K562 (cell line): Measurements from ENCODE around the gene HCRTR1. TPM values are rescaled to one million over a fixed set of nuclear protein-coding genes. Genes with fewer than 3 reads are reported as not detected.
A peak's percentile ranks its signal among the peaks of the same experiment; 100 is the strongest.

ENCODE experiments used
- BRCA1 ChIP-seq, 2 experiments: fragments of 450-650 bp in 1 of 2; sonication (generic) in 1 of 2; formaldehyde crosslinking in 1 of 2; IDR thresholded peaks; 2 replicates each; pipeline versions ENCODE4 v1.5.0 to v1.6.1; 2017 to 2020; ENCODE audit warnings: mild to moderate bottlenecking in 1 of 2, missing genetic modification reagents in 1 of 2
- CREM ChIP-seq: IDR thresholded peaks from 2 replicates; pipeline ENCODE4 v1.6.1; 2014; ENCODE audit warnings: antibody characterized with exemption, low read depth
- DPF2 ChIP-seq: fragments of 450-650 bp; IDR thresholded peaks from 2 replicates; pipeline ENCODE4 v1.6.1; 2016
- ELF4 ChIP-seq: fragments of 450-650 bp; formaldehyde crosslinking; IDR thresholded peaks from 2 replicates; pipeline ENCODE4 v1.4.0; 2022; ENCODE audit warnings: missing genetic modification characterization
- FOSL1 ChIP-seq: fragments of 200-800 bp; sonication (Bioruptor generic); conservative IDR thresholded peaks from 2 replicates; pipeline ENCODE4 v1.6.1; 2016; ENCODE audit warnings: missing genetic modification characterization, missing compliant biosample characterization
- KDM5B ChIP-seq: fragments of 200-600 bp; sonication (generic); IDR thresholded peaks from 2 replicates; pipeline ENCODE4 v1.6.1; 2012; ENCODE audit warnings: low read depth, mild to moderate bottlenecking, moderate library complexity, low read length, control low read depth, inconsistent platforms; ENCODE audit not compliant: insufficient replicate concordance
- KLF1 ChIP-seq: fragments of 450-650 bp; IDR thresholded peaks from 2 replicates; pipeline ENCODE4 v1.6.1; 2016; ENCODE audit warnings: missing genetic modification characterization, missing compliant biosample characterization
- MAFF ChIP-seq: IDR thresholded peaks from 2 replicates; pipeline ENCODE4 v1.6.1; 2012; ENCODE audit warnings: low read length, improper control_type of control experiment
- MXI1 ChIP-seq: IDR thresholded peaks from 2 replicates; pipeline ENCODE4 v1.6.1; 2011; ENCODE audit warnings: low read depth, mild to moderate bottlenecking, improper control_type of control experiment, low read length
- NFE2 ChIP-seq: IDR thresholded peaks from 2 replicates; pipeline ENCODE4 v1.6.1; 2014; ENCODE audit warnings: antibody characterized with exemption, low read depth
- PURB ChIP-seq: sonication (generic); formaldehyde crosslinking; IDR thresholded peaks from 2 replicates; pipeline ENCODE4 v1.9.0; 2021; ENCODE audit warnings: low read depth, mild to moderate bottlenecking, missing genetic modification reagents
- RBM25 ChIP-seq: fragments of 200-400 bp; formaldehyde crosslinking; IDR thresholded peaks from 2 replicates; pipeline ENCODE4 v1.6.1; 2018; ENCODE audit warnings: low read length, low read depth, moderate library complexity; ENCODE audit not compliant: severe bottlenecking
- TARDBP ChIP-seq: fragments of 450-650 bp; IDR thresholded peaks from 2 replicates; pipeline ENCODE4 v1.6.1; 2016
- THRAP3 ChIP-seq: fragments of 450-650 bp; IDR thresholded peaks from 2 replicates; pipeline ENCODE4 v1.6.1; 2016; ENCODE audit warnings: mild to moderate bottlenecking, inconsistent platforms, borderline replicate concordance
- TRIM28 ChIP-seq: fragments of 450-650 bp; IDR thresholded peaks from 2 replicates; pipeline ENCODE4 v1.6.1; 2017
- ZFP36 ChIP-seq: fragments of 150-350 bp; IDR thresholded peaks from 2 replicates; pipeline ENCODE4 v1.6.1; 2018; ENCODE audit warnings: low read length, low read depth; ENCODE audit not compliant: partially characterized antibody
- ZKSCAN1 ChIP-seq: fragments of 150-350 bp; IDR thresholded peaks from 2 replicates; pipeline ENCODE4 v1.6.1; 2016; ENCODE audit warnings: low read depth, low read length
- ZNF253 ChIP-seq: fragments of 250-450 bp; sonication (Bioruptor Pico); conservative IDR thresholded peaks from 2 replicates; pipeline ENCODE4 v1.6.1; 2021; ENCODE audit warnings: mild to moderate bottlenecking
- ZNF384 ChIP-seq: IDR thresholded peaks from 2 replicates; pipeline ENCODE4 v1.6.1; 2012; ENCODE audit warnings: low read depth, low read length, improper control_type of control experiment
- ZNF408 ChIP-seq: fragments of 250-450 bp; sonication (Bioruptor Pico); IDR thresholded peaks from 2 replicates; pipeline ENCODE4 v1.4.0; 2020; ENCODE audit warnings: low read depth, mild to moderate bottlenecking, moderate library complexity
- ZNF561 ChIP-seq: fragments of 450-650 bp; formaldehyde crosslinking; conservative IDR thresholded peaks from 2 replicates; pipeline ENCODE4 v1.4.0; 2020; ENCODE audit warnings: mild to moderate bottlenecking, moderate library complexity
- ZNF644 ChIP-seq: fragments of 200-800 bp; sonication (Bioruptor generic); IDR thresholded peaks from 2 replicates; pipeline ENCODE4 v1.6.1; 2016; ENCODE audit warnings: low read depth, missing genetic modification characterization, missing compliant biosample characterization
- ZNF780A ChIP-seq: fragments of 250-450 bp; sonication (Bioruptor Pico); IDR thresholded peaks from 2 replicates; pipeline ENCODE4 v1.5.0; 2021; ENCODE audit warnings: mild to moderate bottlenecking
- polyA plus RNA-seq, 8 experiments: library from polyadenylated mRNA; depleted of rRNA in 4 of 8; stranded (reverse) in 5 of 8; unstranded in 3 of 8; fragments of >200 nt; fragmentation: Nextera tagmentation in 2 of 8; fragmentation: Illumina TruSeq in 1 of 8; extraction: Ambion mirVana in 2 of 8; extraction: Trizol in 1 of 8; gene quantifications; 2 replicates each; pipeline versions ENCODE4 v1.2.1 to v1.2.3, GENCODE V29; 2011 to 2014; ENCODE audit warnings: inconsistent platforms in 1 of 8, missing spikeins in 1 of 8
- total RNA-seq, 7 experiments: library from RNA; depleted of rRNA in 6 of 7; stranded (reverse); fragments of >200 nt in 6 of 7; fragmentation: Illumina TruSeq in 2 of 7; extraction: Trizol in 2 of 7; gene quantifications; 2 replicates each; pipeline versions ENCODE4 v1.2.1 to v1.2.3, GENCODE V29; 2011 to 2021; ENCODE audit warnings: low replicate concordance in 1 of 7
- TF ChIP-seq, protein P1 (sequence below): sonication (generic); formaldehyde crosslinking; IDR thresholded peaks from 2 replicates; pipeline ENCODE4 v1.8.1; 2023; ENCODE audit warnings: missing genetic modification reagents, mild to moderate bottlenecking, borderline replicate concordance
- TF ChIP-seq, protein P2 (sequence below): fragments of 200-800 bp; sonication (Bioruptor generic); IDR thresholded peaks from 2 replicates; pipeline ENCODE4 v1.6.1; 2017; ENCODE audit warnings: missing genetic modification characterization, missing compliant biosample characterization

Gene HCRTR1
- total and polyA plus RNA-seq, 9 of the 15 experiments (the other 6 are each of a cell fraction or from before 2014, with no cell fraction given), result not detected

DNA sequence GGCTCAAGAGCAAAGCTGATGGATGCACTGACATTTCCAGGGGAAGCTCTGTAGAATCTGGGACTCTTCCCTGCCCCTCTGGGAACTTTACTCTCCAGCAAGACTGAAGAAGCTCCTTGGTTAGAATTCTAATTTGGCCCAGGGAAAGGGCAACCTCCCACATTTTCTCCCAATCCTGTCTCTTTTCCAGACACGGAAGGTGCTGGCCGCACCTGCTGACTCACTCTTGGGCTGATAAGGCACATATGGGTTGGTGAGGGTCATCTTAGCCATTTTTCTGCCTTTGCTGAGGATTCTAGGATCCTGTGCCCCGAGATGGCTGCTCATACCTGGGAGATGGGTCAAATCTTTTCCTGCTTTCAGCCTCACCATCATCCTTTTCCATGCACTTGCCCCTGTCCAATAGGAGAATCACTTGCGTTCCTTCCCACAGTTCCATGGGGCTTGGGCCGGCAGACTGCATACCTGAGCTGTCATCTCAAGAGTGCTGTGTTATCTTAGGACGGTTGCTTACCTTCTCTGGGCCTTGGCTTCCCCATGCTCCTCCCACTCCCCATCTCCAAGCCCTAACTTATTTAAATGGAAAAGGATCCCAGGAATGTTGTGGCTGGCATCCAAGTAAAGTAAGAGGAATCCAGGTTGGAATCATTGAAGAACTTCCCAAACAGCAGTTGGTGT lies 39.8 kb upstream of the HCRTR1 start (continued):
- TF ChIP-seq TARDBP (no peak), KLF1 (tag) (no peak), CREM (no peak), TRIM28 (no peak), NFE2 (peak; percentile 85), MXI1 (no peak), PURB (CRISPR knock-in tag) (no peak), ZKSCAN1 (no peak), KDM5B (no peak), ZNF384 (no peak), ZNF561 (no peak), FOSL1 (tag) (peak; percentile 66), BRCA1 (IDR thresholded peaks at IDR 0.05) (no peak), BRCA1 (CRISPR knock-in tag; IDR thresholded peaks at IDR 0.05) (no peak), ZFP36 (peak; percentile 87), ZNF780A (no peak), ZNF253 (CRISPR knock-in tag) (no peak), ZNF644 (tag) (no peak), ZNF408 (no peak), RBM25 (peak; percentile 81), THRAP3 (no peak), DPF2 (peak; percentile 38; the same call in 1 of the 2 replicates), MAFF (peak; percentile 55; the same call in 1 of the 2 replicates), ELF4 (CRISPR knock-in tag) (no peak)
- TF ChIP-seq, protein P1, sequence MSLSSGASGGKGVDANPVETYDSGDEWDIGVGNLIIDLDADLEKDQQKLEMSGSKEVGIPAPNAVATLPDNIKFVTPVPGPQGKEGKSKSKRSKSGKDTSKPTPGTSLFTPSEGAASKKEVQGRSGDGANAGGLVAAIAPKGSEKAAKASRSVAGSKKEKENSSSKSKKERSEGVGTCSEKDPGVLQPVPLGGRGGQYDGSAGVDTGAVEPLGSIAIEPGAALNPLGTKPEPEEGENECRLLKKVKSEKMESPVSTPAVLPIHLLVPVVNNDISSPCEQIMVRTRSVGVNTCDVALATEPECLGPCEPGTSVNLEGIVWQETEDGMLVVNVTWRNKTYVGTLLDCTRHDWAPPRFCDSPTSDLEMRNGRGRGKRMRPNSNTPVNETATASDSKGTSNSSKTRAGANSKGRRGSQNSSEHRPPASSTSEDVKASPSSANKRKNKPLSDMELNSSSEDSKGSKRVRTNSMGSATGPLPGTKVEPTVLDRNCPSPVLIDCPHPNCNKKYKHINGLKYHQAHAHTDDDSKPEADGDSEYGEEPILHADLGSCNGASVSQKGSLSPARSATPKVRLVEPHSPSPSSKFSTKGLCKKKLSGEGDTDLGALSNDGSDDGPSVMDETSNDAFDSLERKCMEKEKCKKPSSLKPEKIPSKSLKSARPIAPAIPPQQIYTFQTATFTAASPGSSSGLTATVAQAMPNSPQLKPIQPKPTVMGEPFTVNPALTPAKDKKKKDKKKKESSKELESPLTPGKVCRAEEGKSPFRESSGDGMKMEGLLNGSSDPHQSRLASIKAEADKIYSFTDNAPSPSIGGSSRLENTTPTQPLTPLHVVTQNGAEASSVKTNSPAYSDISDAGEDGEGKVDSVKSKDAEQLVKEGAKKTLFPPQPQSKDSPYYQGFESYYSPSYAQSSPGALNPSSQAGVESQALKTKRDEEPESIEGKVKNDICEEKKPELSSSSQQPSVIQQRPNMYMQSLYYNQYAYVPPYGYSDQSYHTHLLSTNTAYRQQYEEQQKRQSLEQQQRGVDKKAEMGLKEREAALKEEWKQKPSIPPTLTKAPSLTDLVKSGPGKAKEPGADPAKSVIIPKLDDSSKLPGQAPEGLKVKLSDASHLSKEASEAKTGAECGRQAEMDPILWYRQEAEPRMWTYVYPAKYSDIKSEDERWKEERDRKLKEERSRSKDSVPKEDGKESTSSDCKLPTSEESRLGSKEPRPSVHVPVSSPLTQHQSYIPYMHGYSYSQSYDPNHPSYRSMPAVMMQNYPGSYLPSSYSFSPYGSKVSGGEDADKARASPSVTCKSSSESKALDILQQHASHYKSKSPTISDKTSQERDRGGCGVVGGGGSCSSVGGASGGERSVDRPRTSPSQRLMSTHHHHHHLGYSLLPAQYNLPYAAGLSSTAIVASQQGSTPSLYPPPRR (CRISPR knock-in tag), result no peak
- TF ChIP-seq, protein P2, sequence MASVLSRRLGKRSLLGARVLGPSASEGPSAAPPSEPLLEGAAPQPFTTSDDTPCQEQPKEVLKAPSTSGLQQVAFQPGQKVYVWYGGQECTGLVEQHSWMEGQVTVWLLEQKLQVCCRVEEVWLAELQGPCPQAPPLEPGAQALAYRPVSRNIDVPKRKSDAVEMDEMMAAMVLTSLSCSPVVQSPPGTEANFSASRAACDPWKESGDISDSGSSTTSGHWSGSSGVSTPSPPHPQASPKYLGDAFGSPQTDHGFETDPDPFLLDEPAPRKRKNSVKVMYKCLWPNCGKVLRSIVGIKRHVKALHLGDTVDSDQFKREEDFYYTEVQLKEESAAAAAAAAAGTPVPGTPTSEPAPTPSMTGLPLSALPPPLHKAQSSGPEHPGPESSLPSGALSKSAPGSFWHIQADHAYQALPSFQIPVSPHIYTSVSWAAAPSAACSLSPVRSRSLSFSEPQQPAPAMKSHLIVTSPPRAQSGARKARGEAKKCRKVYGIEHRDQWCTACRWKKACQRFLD (CRISPR knock-in tag), result no peak
